ENCODE results near the gene AK4. TPM values are rescaled to one million over a fixed set of nuclear protein-coding genes. Genes with fewer than 3 reads are reported as not detected.

AK4 gene
- total RNA-seq, 1 experiment from 2014 or later: 5.5 TPM

DNA sequence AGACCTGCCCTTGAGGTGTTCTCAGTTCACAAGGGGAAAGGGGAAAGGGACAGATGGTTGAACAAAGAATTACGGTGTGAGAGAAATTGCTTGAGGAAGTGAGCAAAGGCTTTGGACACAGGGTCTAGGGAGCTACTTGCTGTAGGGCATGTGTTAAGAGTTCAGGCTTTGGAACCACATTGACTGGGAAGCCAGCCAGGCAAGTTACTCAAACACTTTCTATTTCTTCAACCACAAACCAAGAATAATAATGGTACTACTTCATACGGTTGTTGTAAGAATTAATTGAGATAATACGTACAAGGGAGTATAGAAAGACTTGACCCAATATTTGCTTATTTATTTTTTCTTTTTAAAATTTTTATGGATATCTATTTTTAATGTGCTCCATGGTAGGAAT is 26.6 kb downstream of the AK4 start:
- Histone ChIP-seq H3K9me3 (ENCODE audit: low read depth, low read length, poor library complexity, severe bottlenecking) (no peaks in the 10 kb centered on the region), H3K4me1 (ENCODE audit: insufficient read depth, low read length, poor library complexity, severe bottlenecking) (peaks cover 6% of the 10 kb centered on the region), H3K36me3 (ENCODE audit: insufficient read depth, low read length, poor library complexity, severe bottlenecking) (no peaks in the 10 kb centered on the region), H3K27me3 (replicated peaks; ENCODE audit: insufficient read depth, low read depth, low read length, poor library complexity) (no peaks in the 10 kb centered on the region), H3K27ac (ENCODE audit: low read depth, low read length, poor library complexity, severe bottlenecking) (no peak overlapping the region), H3K4me3 (ENCODE audit: low read depth, low read length, poor library complexity, severe bottlenecking) (no peak overlapping the region)
- POLR2A ChIA-PET (ENCODE audit: low non-redundant PET): no interaction called here
- peak; percentile 25 for DNase-seq (ENCODE audit: low spot score)
- no peak for TF ChIP-seq EZH2 (IDR thresholded peaks at IDR 0.05; ENCODE audit: borderline replicate concordance, low read depth, low read length, poor library complexity, severe bottlenecking)
- TF ChIP-seq, protein P1, sequence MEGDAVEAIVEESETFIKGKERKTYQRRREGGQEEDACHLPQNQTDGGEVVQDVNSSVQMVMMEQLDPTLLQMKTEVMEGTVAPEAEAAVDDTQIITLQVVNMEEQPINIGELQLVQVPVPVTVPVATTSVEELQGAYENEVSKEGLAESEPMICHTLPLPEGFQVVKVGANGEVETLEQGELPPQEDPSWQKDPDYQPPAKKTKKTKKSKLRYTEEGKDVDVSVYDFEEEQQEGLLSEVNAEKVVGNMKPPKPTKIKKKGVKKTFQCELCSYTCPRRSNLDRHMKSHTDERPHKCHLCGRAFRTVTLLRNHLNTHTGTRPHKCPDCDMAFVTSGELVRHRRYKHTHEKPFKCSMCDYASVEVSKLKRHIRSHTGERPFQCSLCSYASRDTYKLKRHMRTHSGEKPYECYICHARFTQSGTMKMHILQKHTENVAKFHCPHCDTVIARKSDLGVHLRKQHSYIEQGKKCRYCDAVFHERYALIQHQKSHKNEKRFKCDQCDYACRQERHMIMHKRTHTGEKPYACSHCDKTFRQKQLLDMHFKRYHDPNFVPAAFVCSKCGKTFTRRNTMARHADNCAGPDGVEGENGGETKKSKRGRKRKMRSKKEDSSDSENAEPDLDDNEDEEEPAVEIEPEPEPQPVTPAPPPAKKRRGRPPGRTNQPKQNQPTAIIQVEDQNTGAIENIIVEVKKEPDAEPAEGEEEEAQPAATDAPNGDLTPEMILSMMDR (conservative IDR thresholded peaks at IDR 0.05; ENCODE audit: low read depth, low read length): no peak
- no TSS peak for BruUV-seq (replicated peaks)
- CTCF ChIA-PET: no interaction called here
- intact Hi-C loops (cut with micrococcal nuclease; ENCODE audit: unreplicated experiment): no loop called here

DNA sequence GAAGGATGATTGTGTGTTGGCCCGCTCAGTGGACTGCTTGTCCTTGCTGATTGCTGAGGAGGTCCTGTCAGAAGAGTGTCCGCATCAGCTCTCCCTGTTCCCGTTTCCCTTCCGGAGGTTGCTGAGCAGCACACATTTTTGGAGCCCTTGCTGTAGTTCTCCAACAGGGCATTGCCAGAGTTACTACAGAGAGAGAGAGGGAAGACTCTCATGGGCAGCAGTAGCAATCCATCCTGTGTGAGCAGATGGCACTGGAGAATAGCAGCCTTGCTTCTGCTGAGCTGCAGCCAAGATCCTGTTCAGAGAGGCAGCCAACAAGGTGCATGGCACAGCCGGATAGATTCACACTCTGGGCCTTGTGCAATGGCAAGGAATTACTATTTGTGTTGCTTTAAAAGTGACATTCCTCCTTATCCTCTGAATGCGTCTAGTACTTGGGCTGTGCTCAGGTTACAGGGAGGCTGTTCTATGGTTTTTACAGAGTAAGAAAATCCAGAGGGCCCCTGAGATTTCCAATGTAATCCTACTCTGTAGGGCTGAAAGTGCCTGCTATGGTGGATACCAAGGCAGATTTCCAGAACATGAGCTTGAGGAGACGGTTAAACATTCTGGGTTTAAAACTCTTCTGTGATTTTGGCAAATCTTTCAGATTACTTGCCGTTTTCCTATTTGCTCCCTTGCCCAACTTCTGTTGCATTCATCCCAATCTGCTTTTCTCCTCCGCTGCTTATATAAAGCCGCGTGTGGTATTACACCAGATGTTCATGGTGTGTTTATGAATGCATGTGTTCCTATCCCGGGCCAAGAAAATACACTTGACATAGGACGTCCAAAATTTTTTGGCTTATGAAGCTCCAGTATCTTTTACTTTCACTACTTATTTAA is 27.4 kb downstream of the AK4 start:
- DNase-seq (ENCODE audit: low spot score): no peak
- intact Hi-C loops (cut with micrococcal nuclease; ENCODE audit: unreplicated experiment): no loop called here
- no peaks in the 10 kb centered on the region for H3K9me3 ChIP-seq (ENCODE audit: low read depth, low read length, poor library complexity, severe bottlenecking)
- TF ChIP-seq, protein P1 (conservative IDR thresholded peaks at IDR 0.05; ENCODE audit: low read depth, low read length): no peak
- TF ChIP-seq EZH2 (IDR thresholded peaks at IDR 0.05; ENCODE audit: borderline replicate concordance, low read depth, low read length, poor library complexity, severe bottlenecking): no peak
- ChIA-PET CTCF (no interaction called here), POLR2A (ENCODE audit: low non-redundant PET) (no interaction called here)
- H3K36me3 ChIP-seq (ENCODE audit: insufficient read depth, low read length, poor library complexity, severe bottlenecking): no peaks in the 10 kb centered on the region
- no peak overlapping the region for H3K27ac ChIP-seq (ENCODE audit: low read depth, low read length, poor library complexity, severe bottlenecking)
- H3K27me3 ChIP-seq (replicated peaks; ENCODE audit: insufficient read depth, low read depth, low read length, poor library complexity): no peaks in the 10 kb centered on the region
- H3K4me3 ChIP-seq (ENCODE audit: low read depth, low read length, poor library complexity, severe bottlenecking): no peak overlapping the region
- no TSS peak for BruUV-seq (replicated peaks)
- peaks cover 6% of the 10 kb centered on the region for H3K4me1 ChIP-seq (ENCODE audit: insufficient read depth, low read length, poor library complexity, severe bottlenecking)

DNA sequence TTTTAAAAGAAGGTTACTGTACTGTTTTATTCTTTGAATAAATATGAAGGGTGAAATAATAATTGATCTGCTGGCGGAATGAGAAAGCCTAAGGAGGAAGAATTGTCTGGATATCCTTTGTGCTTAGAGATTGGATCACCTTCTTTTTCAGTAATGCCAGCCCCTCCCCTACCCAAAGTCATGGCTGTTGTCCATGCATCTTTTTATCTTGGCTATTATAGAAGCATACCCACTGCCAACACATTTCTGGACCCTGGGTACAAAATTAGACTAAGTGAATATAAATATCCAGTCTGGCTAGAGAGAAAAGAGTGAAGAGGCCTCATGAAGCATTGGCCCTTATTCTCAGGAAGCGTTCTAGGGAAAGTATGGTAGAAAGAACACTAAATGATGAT is 28.1 kb downstream of the AK4 start:
- H3K27me3 ChIP-seq (replicated peaks; ENCODE audit: insufficient read depth, low read depth, low read length, poor library complexity): no peaks in the 10 kb centered on the region
- H3K4me1 ChIP-seq (ENCODE audit: insufficient read depth, low read length, poor library complexity, severe bottlenecking): peaks cover 6% of the 10 kb centered on the region
- DNase-seq (ENCODE audit: low spot score): no peak
- CTCF ChIA-PET: no interaction called here
- H3K9me3 ChIP-seq (ENCODE audit: low read depth, low read length, poor library complexity, severe bottlenecking): no peaks in the 10 kb centered on the region
- no peaks in the 10 kb centered on the region for H3K36me3 ChIP-seq (ENCODE audit: insufficient read depth, low read length, poor library complexity, severe bottlenecking)
- POLR2A ChIA-PET (ENCODE audit: low non-redundant PET): no interaction called here
- H3K27ac ChIP-seq (ENCODE audit: low read depth, low read length, poor library complexity, severe bottlenecking): no peak overlapping the region
- no TSS peak for BruUV-seq (replicated peaks)
- intact Hi-C loops (cut with micrococcal nuclease; ENCODE audit: unreplicated experiment): no loop called here
- H3K4me3 ChIP-seq (ENCODE audit: low read depth, low read length, poor library complexity, severe bottlenecking): no peak overlapping the region
- TF ChIP-seq, protein P1 (conservative IDR thresholded peaks at IDR 0.05; ENCODE audit: low read depth, low read length): no peak
- no peak for TF ChIP-seq EZH2 (IDR thresholded peaks at IDR 0.05; ENCODE audit: borderline replicate concordance, low read depth, low read length, poor library complexity, severe bottlenecking)
